Left cardiac atrium (tissue), 4 donors: ENCODE measurements around the gene CLEC4M. TPM values are rescaled to one million over a fixed set of nuclear protein-coding genes. Genes with fewer than 3 reads are reported as not detected.
"Not testable (repeated sequence)": the region's sequence is repeated elsewhere in the genome, so short reads cannot be mapped to it uniquely, and the experiment has no call there.

Experiments used
- ATAC-seq, 2 donors: fragments of 200-7000 bp; cut with Tn5 transposase; one replicate each; pipeline ENCODE4 v1.9.1; 2020; ENCODE audit warnings: mild to moderate bottlenecking in 2 of 2, moderate library complexity in 2 of 2
- DNase-seq: peaks from one replicate; pipeline ENCODE4 v3.0.0-alpha.2; 2020
- intact Hi-C, 2 donors: fragments of 100-400 bp; cut with DNase I; formaldehyde crosslinking; loops; one replicate each; pipeline versions ENCODE4 v1.14.1 to v1.15.1; 2022 to 2023
- total RNA-seq, 2 donors: library from RNA; stranded (reverse); fragmentation: NEBNext Ultra II Directional; extraction: Animal tissue kit (Norgen Biotek cat#: 25700); gene quantifications; one replicate each; pipeline ENCODE4 v1.2.1, GENCODE V29; 2021
- donor health status: DM: no; HTN: yes; CAD: no.
- donor health status: DM: no; HTN: yes; CAD: no; lungs with severe emphysema.
- donor health status: DM: yes; HTN: yes; CAD: no.
- donor health status: Dilated cardiomyopathy.

Gene CLEC4M
- total RNA-seq, 2 donors from 2014 or later, result 0.29 TPM; not detected in 1

GRCh38 chr19:7739211-7739755 lies 23.8 kb upstream of the CLEC4M start:
- no peak for ATAC-seq
- intact Hi-C loops, result no loop called here

GRCh38 chr19:7739801-7740681 lies 23.0 kb upstream of the CLEC4M start:
- intact Hi-C loops, result no loop called here
- no peak for ATAC-seq
- DNase-seq, result no peak

More at GRCh38 chr19:7739211-7739755, 23.8 kb upstream of the CLEC4M start:
- DNase-seq, result no peak

GRCh38 chr19:7740682-7741054 lies 22.4 kb upstream of the CLEC4M start:
- intact Hi-C loops, result no loop called here
- ATAC-seq, result no peak

GRCh38 chr19:7742575-7742974 lies 20.5 kb upstream of the CLEC4M start:
- DNase-seq, result no peak
- no peak for ATAC-seq
- intact Hi-C loops, result no loop called here

More at GRCh38 chr19:7740682-7741054, 22.4 kb upstream of the CLEC4M start:
- DNase-seq, result no peak

GRCh38 chr19:7742991-7743390 lies 20.1 kb upstream of the CLEC4M start:
- DNase-seq, result no peak
- intact Hi-C loops, result no loop called here

GRCh38 chr19:7743425-7743841 lies 19.6 kb upstream of the CLEC4M start:
- intact Hi-C loops, result no loop called here
- ATAC-seq (no peak), DNase-seq (no peak)

More at GRCh38 chr19:7742991-7743390, 20.1 kb upstream of the CLEC4M start:
- ATAC-seq, result no peak

GRCh38 chr19:7744199-7744786 lies 18.8 kb upstream of the CLEC4M start:
- intact Hi-C loops, result no loop called here
- DNase-seq (no peak), ATAC-seq (no peak)

GRCh38 chr19:7744871-7745650 lies 18.0 kb upstream of the CLEC4M start:
- intact Hi-C loops, result no loop called here
- DNase-seq (no peak), ATAC-seq (no peak)

- intact Hi-C loops, ATAC-seq, DNase-seq: not testable (repeated sequence)
Observed at GRCh38 chr19:7746306-7746705, 16.7 kb upstream of the CLEC4M start.

GRCh38 chr19:7746903-7747884 lies 15.8 kb upstream of the CLEC4M start, which contains the start of gene CD209:
Gene CD209 (minus strand): TSS chr19:7747534. CDS start chr19:7747511, 23 bp downstream.
- intact Hi-C loops, result no loop called here
- peak in 1 of 2 donors; percentile 25 for ATAC-seq
- DNase-seq, result no peak

GRCh38 chr19:7748171-7748570 lies 14.9 kb upstream of the CLEC4M start:
- no peak for ATAC-seq
- intact Hi-C loops, result no loop called here
- DNase-seq, result no peak

- ATAC-seq (peak in 1 of 2 donors; percentile 33), DNase-seq (no peak)
- intact Hi-C loops, result no loop called here
Observed at GRCh38 chr19:7748756-7749155, 14.3 kb upstream of the CLEC4M start.

- intact Hi-C loops, result no loop called here
- DNase-seq (no peak), ATAC-seq (no peak)
Observed at GRCh38 chr19:7751157-7751783, 11.8 kb upstream of the CLEC4M start.

- ATAC-seq, result no peak
- DNase-seq, result no peak
Observed at GRCh38 chr19:7756258-7756657, 6.8 kb upstream of the CLEC4M start.

GRCh38 chr19:7757358-7757757 lies 5.7 kb upstream of the CLEC4M start:
- intact Hi-C loops, result no loop called here
- ATAC-seq, result no peak
- no peak for DNase-seq

More at GRCh38 chr19:7756258-7756657, 6.8 kb upstream of the CLEC4M start:
- intact Hi-C loops, result no loop called here

GRCh38 chr19:7759156-7759555 lies 3.9 kb upstream of the CLEC4M start:
- ATAC-seq (no peak), DNase-seq (no peak)
- intact Hi-C loops, result no loop called here

GRCh38 chr19:7763696-7764095 lies 653 bp downstream of the CLEC4M start:
- intact Hi-C loops, result no loop called here
- DNase-seq (no peak), ATAC-seq (no peak)

- DNase-seq, intact Hi-C loops, ATAC-seq: not testable (repeated sequence)
Observed at GRCh38 chr19:7764157-7764556, 1.1 kb downstream of the CLEC4M start.
